ENCODE results near the gene URM1.
A peak's percentile ranks its signal among the peaks of the same experiment; 100 is the strongest.

Gene URM1

GRCh38 chr9:128370752-128371629 lies at the start of gene URM1:
TSS of gene URM1 (plus strand) at chr9:128371374. CDS start at chr9:128371381, 7 bp downstream.
- H3K4me3 ChIP-seq (ENCODE audit: low read length in 2 of 2), result peak within 1 kb of the TSS; percentile 88 to 99
- H3K36me3 ChIP-seq (ENCODE audit: control insufficient read depth in 2 of 2, insufficient read depth in 2 of 2, low read length in 2 of 2), result peaks cover 0 to 7% of the 10 kb centered on the region in 2 donors
- H3K4me1 ChIP-seq (ENCODE audit: control insufficient read depth, insufficient read depth, low read length), result peaks cover 20% of the 10 kb centered on the region
- no peaks in the 10 kb centered on the region for H3K9me3 ChIP-seq (ENCODE audit: control insufficient read depth in 2 of 2, low read length in 2 of 2)
- H3K9ac ChIP-seq (ENCODE audit: low read length in 2 of 2), result peak within 1 kb of the TSS; percentile 95 to 98
- no peaks in the 10 kb centered on the region for H3K27me3 ChIP-seq (ENCODE audit: control insufficient read depth in 1 of 2, insufficient read depth in 2 of 2, low read length in 2 of 2)
- H3K27ac ChIP-seq (ENCODE audit: low read length), result peak within 1 kb of the TSS; percentile 89

GRCh38 chr9:128321879-128322403 lies 49.2 kb upstream of the URM1 start:
- no peaks in the 10 kb centered on the region for H3K27me3 ChIP-seq (ENCODE audit: control insufficient read depth in 1 of 2, insufficient read depth in 2 of 2, low read length in 2 of 2)
- peak overlapping the region; percentile 76 to 98 for H3K9ac ChIP-seq (ENCODE audit: low read length in 2 of 2)
- peaks cover 25% of the 10 kb centered on the region for H3K4me1 ChIP-seq (ENCODE audit: control insufficient read depth, insufficient read depth, low read length)
- no peaks in the 10 kb centered on the region for H3K9me3 ChIP-seq (ENCODE audit: control insufficient read depth in 2 of 2, low read length in 2 of 2)
- peak overlapping the region; percentile 87 for H3K27ac ChIP-seq (ENCODE audit: low read length)
- peaks cover 17 to 24% of the 10 kb centered on the region in 2 donors for H3K36me3 ChIP-seq (ENCODE audit: control insufficient read depth in 2 of 2, insufficient read depth in 2 of 2, low read length in 2 of 2)
- H3K4me3 ChIP-seq (ENCODE audit: low read length in 2 of 2), result peak overlapping the region; percentile 98

- H3K27ac ChIP-seq (ENCODE audit: low read length), result peak within 1 kb of the TSS; percentile 87
- H3K4me1 ChIP-seq (ENCODE audit: control insufficient read depth, insufficient read depth, low read length), result peaks cover 25% of the 10 kb centered on the region
- peaks cover 15 to 17% of the 10 kb centered on the region in 2 donors for H3K36me3 ChIP-seq (ENCODE audit: control insufficient read depth in 2 of 2, insufficient read depth in 2 of 2, low read length in 2 of 2)
Measured at GRCh38 chr9:128322404-128323211, 48.6 kb upstream of the URM1 start, which contains the start of the genes COQ4 and TRUB2. TSS of gene COQ4 (plus strand) at chr9:128322839. CDS start at chr9:128322859, 20 bp downstream. TSS of gene TRUB2 (minus strand) at chr9:128322447. CDS start at chr9:128322408, 39 bp downstream.

GRCh38 chr9:128323212-128323730 lies 47.9 kb upstream of the URM1 start:
- Histone ChIP-seq H3K36me3 (ENCODE audit: control insufficient read depth in 2 of 2, insufficient read depth in 2 of 2, low read length in 2 of 2) (peaks cover 16 to 21% of the 10 kb centered on the region in 2 donors), H3K27me3 (ENCODE audit: control insufficient read depth in 1 of 2, insufficient read depth in 2 of 2, low read length in 2 of 2) (no peaks in the 10 kb centered on the region), H3K9me3 (ENCODE audit: control insufficient read depth in 2 of 2, low read length in 2 of 2) (no peaks in the 10 kb centered on the region), H3K4me1 (ENCODE audit: control insufficient read depth, insufficient read depth, low read length) (peaks cover 25% of the 10 kb centered on the region), H3K4me3 (ENCODE audit: low read length in 2 of 2) (peak overlapping the region; percentile 98), H3K27ac (ENCODE audit: low read length) (peak overlapping the region; percentile 87), H3K9ac (ENCODE audit: low read length in 2 of 2) (peak overlapping the region; percentile 76 to 98)

More at GRCh38 chr9:128322404-128323211, 48.6 kb upstream of the URM1 start, which contains the start of the genes COQ4 and TRUB2:
- peak within 1 kb of the TSS; percentile 98 for H3K4me3 ChIP-seq (ENCODE audit: low read length in 2 of 2)
- H3K9ac ChIP-seq (ENCODE audit: low read length in 2 of 2), result peak within 1 kb of the TSS; percentile 76 to 98
- H3K9me3 ChIP-seq (ENCODE audit: control insufficient read depth in 2 of 2, low read length in 2 of 2), result no peaks in the 10 kb centered on the region
- H3K27me3 ChIP-seq (ENCODE audit: control insufficient read depth in 1 of 2, insufficient read depth in 2 of 2, low read length in 2 of 2), result no peaks in the 10 kb centered on the region

GRCh38 chr9:128323791-128324190 lies 47.4 kb upstream of the URM1 start:
- peaks cover 25% of the 10 kb centered on the region for H3K4me1 ChIP-seq (ENCODE audit: control insufficient read depth, insufficient read depth, low read length)
- H3K9me3 ChIP-seq (ENCODE audit: control insufficient read depth in 2 of 2, low read length in 2 of 2), result no peaks in the 10 kb centered on the region
- no peak overlapping the region for H3K27ac ChIP-seq (ENCODE audit: low read length)
- H3K9ac ChIP-seq (ENCODE audit: low read length in 2 of 2), result peak overlapping the region in 1 of 2 donors; percentile 76
- no peaks in the 10 kb centered on the region for H3K27me3 ChIP-seq (ENCODE audit: control insufficient read depth in 1 of 2, insufficient read depth in 2 of 2, low read length in 2 of 2)
- peaks cover 20 to 26% of the 10 kb centered on the region in 2 donors for H3K36me3 ChIP-seq (ENCODE audit: control insufficient read depth in 2 of 2, insufficient read depth in 2 of 2, low read length in 2 of 2)
- peak overlapping the region; percentile 98 for H3K4me3 ChIP-seq (ENCODE audit: low read length in 2 of 2)

- Histone ChIP-seq H3K27me3 (ENCODE audit: control insufficient read depth in 1 of 2, insufficient read depth in 2 of 2, low read length in 2 of 2) (no peaks in the 10 kb centered on the region), H3K36me3 (ENCODE audit: control insufficient read depth in 2 of 2, insufficient read depth in 2 of 2, low read length in 2 of 2) (peaks cover 20 to 29% of the 10 kb centered on the region in 2 donors), H3K4me1 (ENCODE audit: control insufficient read depth, insufficient read depth, low read length) (peaks cover 25% of the 10 kb centered on the region), H3K27ac (ENCODE audit: low read length) (no peak overlapping the region), H3K9ac (ENCODE audit: low read length in 2 of 2) (peak overlapping the region; percentile 16 to 29), H3K4me3 (ENCODE audit: low read length in 2 of 2) (no peak overlapping the region), H3K9me3 (ENCODE audit: control insufficient read depth in 2 of 2, low read length in 2 of 2) (no peaks in the 10 kb centered on the region)
Measured at GRCh38 chr9:128324401-128324800, 46.8 kb upstream of the URM1 start.

GRCh38 chr9:128325629-128326028 lies 45.5 kb upstream of the URM1 start:
- Histone ChIP-seq H3K36me3 (ENCODE audit: control insufficient read depth in 2 of 2, insufficient read depth in 2 of 2, low read length in 2 of 2) (peaks cover 20 to 32% of the 10 kb centered on the region in 2 donors), H3K4me3 (ENCODE audit: low read length in 2 of 2) (no peak overlapping the region), H3K27ac (ENCODE audit: low read length) (no peak overlapping the region), H3K27me3 (ENCODE audit: control insufficient read depth in 1 of 2, insufficient read depth in 2 of 2, low read length in 2 of 2) (no peaks in the 10 kb centered on the region), H3K9me3 (ENCODE audit: control insufficient read depth in 2 of 2, low read length in 2 of 2) (no peaks in the 10 kb centered on the region), H3K4me1 (ENCODE audit: control insufficient read depth, insufficient read depth, low read length) (peaks cover 25% of the 10 kb centered on the region), H3K9ac (ENCODE audit: low read length in 2 of 2) (no peak overlapping the region)

GRCh38 chr9:128333451-128333869 lies 37.7 kb upstream of the URM1 start:
- Histone ChIP-seq H3K27ac (ENCODE audit: low read length) (no peak overlapping the region), H3K27me3 (ENCODE audit: control insufficient read depth in 1 of 2, insufficient read depth in 2 of 2, low read length in 2 of 2) (no peaks in the 10 kb centered on the region), H3K9ac (ENCODE audit: low read length in 2 of 2) (no peak overlapping the region), H3K36me3 (ENCODE audit: control insufficient read depth in 2 of 2, insufficient read depth in 2 of 2, low read length in 2 of 2) (peaks cover 14 to 19% of the 10 kb centered on the region in 2 donors), H3K4me1 (ENCODE audit: control insufficient read depth, insufficient read depth, low read length) (no peaks in the 10 kb centered on the region), H3K4me3 (ENCODE audit: low read length in 2 of 2) (no peak overlapping the region), H3K9me3 (ENCODE audit: control insufficient read depth in 2 of 2, low read length in 2 of 2) (no peaks in the 10 kb centered on the region)

- Histone ChIP-seq H3K9me3 (ENCODE audit: control insufficient read depth in 2 of 2, low read length in 2 of 2) (no peaks in the 10 kb centered on the region), H3K4me3 (ENCODE audit: low read length in 2 of 2) (no peak overlapping the region), H3K4me1 (ENCODE audit: control insufficient read depth, insufficient read depth, low read length) (peaks cover 4% of the 10 kb centered on the region), H3K27ac (ENCODE audit: low read length) (no peak overlapping the region), H3K9ac (ENCODE audit: low read length in 2 of 2) (no peak overlapping the region), H3K36me3 (ENCODE audit: control insufficient read depth in 2 of 2, insufficient read depth in 2 of 2, low read length in 2 of 2) (peaks cover 10 to 12% of the 10 kb centered on the region in 2 donors), H3K27me3 (ENCODE audit: control insufficient read depth in 1 of 2, insufficient read depth in 2 of 2, low read length in 2 of 2) (no peaks in the 10 kb centered on the region)
Measured at GRCh38 chr9:128335161-128335560, 36.0 kb upstream of the URM1 start.

GRCh38 chr9:128335914-128336313 lies 35.3 kb upstream of the URM1 start:
- Histone ChIP-seq H3K27me3 (ENCODE audit: control insufficient read depth in 1 of 2, insufficient read depth in 2 of 2, low read length in 2 of 2) (no peaks in the 10 kb centered on the region), H3K9me3 (ENCODE audit: control insufficient read depth in 2 of 2, low read length in 2 of 2) (no peaks in the 10 kb centered on the region), H3K27ac (ENCODE audit: low read length) (no peak overlapping the region)

More at GRCh38 chr9:128335914-128336313, 35.3 kb upstream of the URM1 start:
- Histone ChIP-seq H3K9ac (ENCODE audit: low read length in 2 of 2) (no peak overlapping the region), H3K36me3 (ENCODE audit: control insufficient read depth in 2 of 2, insufficient read depth in 2 of 2, low read length in 2 of 2) (peaks cover 10 to 12% of the 10 kb centered on the region in 2 donors), H3K4me3 (ENCODE audit: low read length in 2 of 2) (no peak overlapping the region), H3K4me1 (ENCODE audit: control insufficient read depth, insufficient read depth, low read length) (peaks cover 7% of the 10 kb centered on the region)
